Measurements from ENCODE around the gene FBXL19. TPM values are rescaled to one million over a fixed set of nuclear protein-coding genes. Genes with fewer than 3 reads are reported as not detected.
A peak's percentile ranks its signal among the peaks of the same experiment; 100 is the strongest.

FBXL19 gene
- total RNA-seq, 1 experiment from 2014 or later, result 84.3 TPM

- TF ChIP-seq ETV6 (CRISPR knock-in tag; IDR thresholded peaks at IDR 0.05) (0 out of 2 replicates have a peak, but pooled peaks have one; percentile 19), USF1 (CRISPR knock-in tag; IDR thresholded peaks at IDR 0.05) (no peak), ZNF317 (CRISPR knock-in tag; IDR thresholded peaks at IDR 0.05; ENCODE audit: borderline replicate concordance, low read depth) (no peak), CBFB (CRISPR knock-in tag; IDR thresholded peaks at IDR 0.05; ENCODE audit: low read depth) (no peak; the same call in 1 of the 2 replicates), IRF1 (CRISPR knock-in tag; IDR thresholded peaks at IDR 0.05) (no peak), ZNF671 (CRISPR knock-in tag; IDR thresholded peaks at IDR 0.05) (no peak), EMX1 (CRISPR knock-in tag; IDR thresholded peaks at IDR 0.05) (0 out of 2 replicates have a peak, but pooled peaks have one; percentile 63), NFYB (CRISPR knock-in tag; conservative IDR thresholded peaks at IDR 0.05; ENCODE audit: low read depth) (no peak), SMAD4 (CRISPR knock-in tag; IDR thresholded peaks at IDR 0.05) (no peak), NR1H2 (CRISPR knock-in tag; IDR thresholded peaks at IDR 0.05) (no peak), NR2C2 (CRISPR knock-in tag; IDR thresholded peaks at IDR 0.05) (no peak), ERG (CRISPR knock-in tag; IDR thresholded peaks at IDR 0.05) (no peak), TEAD1 (CRISPR knock-in tag; IDR thresholded peaks at IDR 0.05) (no peak)
- TF ChIP-seq, protein P1, sequence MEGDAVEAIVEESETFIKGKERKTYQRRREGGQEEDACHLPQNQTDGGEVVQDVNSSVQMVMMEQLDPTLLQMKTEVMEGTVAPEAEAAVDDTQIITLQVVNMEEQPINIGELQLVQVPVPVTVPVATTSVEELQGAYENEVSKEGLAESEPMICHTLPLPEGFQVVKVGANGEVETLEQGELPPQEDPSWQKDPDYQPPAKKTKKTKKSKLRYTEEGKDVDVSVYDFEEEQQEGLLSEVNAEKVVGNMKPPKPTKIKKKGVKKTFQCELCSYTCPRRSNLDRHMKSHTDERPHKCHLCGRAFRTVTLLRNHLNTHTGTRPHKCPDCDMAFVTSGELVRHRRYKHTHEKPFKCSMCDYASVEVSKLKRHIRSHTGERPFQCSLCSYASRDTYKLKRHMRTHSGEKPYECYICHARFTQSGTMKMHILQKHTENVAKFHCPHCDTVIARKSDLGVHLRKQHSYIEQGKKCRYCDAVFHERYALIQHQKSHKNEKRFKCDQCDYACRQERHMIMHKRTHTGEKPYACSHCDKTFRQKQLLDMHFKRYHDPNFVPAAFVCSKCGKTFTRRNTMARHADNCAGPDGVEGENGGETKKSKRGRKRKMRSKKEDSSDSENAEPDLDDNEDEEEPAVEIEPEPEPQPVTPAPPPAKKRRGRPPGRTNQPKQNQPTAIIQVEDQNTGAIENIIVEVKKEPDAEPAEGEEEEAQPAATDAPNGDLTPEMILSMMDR (IDR thresholded peaks at IDR 0.05), result peak; percentile 84
- TF ChIP-seq, protein P2, sequence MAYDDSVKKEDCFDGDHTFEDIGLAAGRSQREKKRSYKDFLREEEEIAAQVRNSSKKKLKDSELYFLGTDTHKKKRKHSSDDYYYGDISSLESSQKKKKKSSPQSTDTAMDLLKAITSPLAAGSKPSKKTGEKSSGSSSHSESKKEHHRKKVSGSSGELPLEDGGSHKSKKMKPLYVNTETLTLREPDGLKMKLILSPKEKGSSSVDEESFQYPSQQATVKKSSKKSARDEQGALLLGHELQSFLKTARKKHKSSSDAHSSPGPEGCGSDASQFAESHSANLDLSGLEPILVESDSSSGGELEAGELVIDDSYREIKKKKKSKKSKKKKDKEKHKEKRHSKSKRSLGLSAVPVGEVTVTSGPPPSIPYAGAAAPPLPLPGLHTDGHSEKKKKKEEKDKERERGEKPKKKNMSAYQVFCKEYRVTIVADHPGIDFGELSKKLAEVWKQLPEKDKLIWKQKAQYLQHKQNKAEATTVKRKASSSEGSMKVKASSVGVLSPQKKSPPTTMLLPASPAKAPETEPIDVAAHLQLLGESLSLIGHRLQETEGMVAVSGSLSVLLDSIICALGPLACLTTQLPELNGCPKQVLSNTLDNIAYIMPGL (CRISPR knock-in tag; IDR thresholded peaks at IDR 0.05), result no peak
- TF ChIP-seq, protein P3, sequence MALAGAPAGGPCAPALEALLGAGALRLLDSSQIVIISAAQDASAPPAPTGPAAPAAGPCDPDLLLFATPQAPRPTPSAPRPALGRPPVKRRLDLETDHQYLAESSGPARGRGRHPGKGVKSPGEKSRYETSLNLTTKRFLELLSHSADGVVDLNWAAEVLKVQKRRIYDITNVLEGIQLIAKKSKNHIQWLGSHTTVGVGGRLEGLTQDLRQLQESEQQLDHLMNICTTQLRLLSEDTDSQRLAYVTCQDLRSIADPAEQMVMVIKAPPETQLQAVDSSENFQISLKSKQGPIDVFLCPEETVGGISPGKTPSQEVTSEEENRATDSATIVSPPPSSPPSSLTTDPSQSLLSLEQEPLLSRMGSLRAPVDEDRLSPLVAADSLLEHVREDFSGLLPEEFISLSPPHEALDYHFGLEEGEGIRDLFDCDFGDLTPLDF (CRISPR knock-in tag; IDR thresholded peaks at IDR 0.05), result no peak
Observed at GRCh38 chr16:30921748-30922419, 1.5 kb upstream of the FBXL19 start (continued).

DNA sequence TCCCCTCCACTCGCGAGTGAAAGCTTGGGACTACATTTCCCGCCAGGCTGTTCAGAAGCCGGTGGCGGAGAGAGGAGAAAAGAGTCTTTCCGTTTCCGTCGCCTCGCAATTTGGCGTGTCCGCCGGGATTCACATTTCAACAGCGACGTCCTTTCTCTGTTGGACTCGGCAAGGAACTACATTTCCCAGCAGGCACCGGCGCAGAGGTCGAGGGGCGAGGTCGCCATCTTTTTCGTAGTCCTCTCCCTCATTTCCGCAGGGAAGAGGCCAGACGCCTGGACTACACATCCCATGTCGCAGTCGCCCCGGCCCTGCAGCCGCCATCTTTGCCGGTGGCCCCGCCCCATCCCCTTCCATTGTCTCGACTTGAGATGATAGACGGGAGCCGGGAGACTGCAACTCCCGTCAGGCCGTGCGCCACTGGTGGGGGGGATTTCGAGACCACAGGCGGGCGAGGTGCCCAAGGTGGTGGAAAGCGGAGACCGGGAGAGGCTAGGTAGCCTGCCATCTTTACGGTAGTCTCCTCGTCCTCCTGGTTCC is 882 bp upstream of the FBXL19 start:
- H3K36me3 Mint-ChIP-seq, result peaks cover 10% of the 10 kb centered on the region; the same call in 1 of the 2 replicates
- DNase-seq (ENCODE audit: low spot score) (peak; percentile 100), ATAC-seq (peak; percentile 72)
- H3K9me3 Mint-ChIP-seq, result no peaks in the 10 kb centered on the region
- ChIA-PET POLR2A (interaction anchor here (0.9 kb wide), 1 partner anchor 21 kb away, joined by 3 read pairs; no protein-coding TSS in a partner anchor), CTCF (interaction anchor here (0.7 kb wide), 1 partner anchor 21 kb away, joined by 3 read pairs; no protein-coding TSS in a partner anchor)
- peaks cover 20% of the 10 kb centered on the region for H3K4me1 Mint-ChIP-seq
- H3K27ac Mint-ChIP-seq, result peak overlapping the region; percentile 100
- H3K27me3 Mint-ChIP-seq (ENCODE audit: low read depth), result no peaks in the 10 kb centered on the region; the same call in 1 of the 2 replicates
- peak overlapping the region; percentile 99 for H3K4me3 Mint-ChIP-seq
- TF ChIP-seq E2F4 (CRISPR knock-in tag; IDR thresholded peaks at IDR 0.05; ENCODE audit: borderline replicate concordance, low read depth) (no peak), ATF3 (CRISPR knock-in tag; conservative IDR thresholded peaks at IDR 0.05) (no peak), PREB (CRISPR knock-in tag; IDR thresholded peaks at IDR 0.05; ENCODE audit: borderline replicate concordance) (no peak), SMAD3 (CRISPR knock-in tag; IDR thresholded peaks at IDR 0.05; ENCODE audit: borderline replicate concordance) (no peak), ZNF671 (CRISPR knock-in tag; IDR thresholded peaks at IDR 0.05) (no peak), GRHL2 (CRISPR knock-in tag; IDR thresholded peaks at IDR 0.05; ENCODE audit: insufficient replicate concordance, severe bottlenecking) (no peak), GABPB1 (CRISPR knock-in tag; IDR thresholded peaks at IDR 0.05) (peak; percentile 76), JUN (CRISPR knock-in tag; IDR thresholded peaks at IDR 0.05) (no peak), CBFB (CRISPR knock-in tag; IDR thresholded peaks at IDR 0.05; ENCODE audit: low read depth) (no peak), FOXK1 (CRISPR knock-in tag; IDR thresholded peaks at IDR 0.05) (no peak), CREM (CRISPR knock-in tag; IDR thresholded peaks at IDR 0.05) (peak; percentile 93), NR2C2 (CRISPR knock-in tag; IDR thresholded peaks at IDR 0.05) (peak; percentile 99)

Data from WTC11 (cell line).